Ureter (tissue), 1 donor: Measurements from ENCODE around the gene UBTD2. TPM values are rescaled to one million over a fixed set of nuclear protein-coding genes. Genes with fewer than 3 reads are reported as not detected.
"Not testable (repeated sequence)": the region's sequence is repeated elsewhere in the genome, so short reads cannot be mapped to it uniquely, and the experiment has no call there.

Experiments
- DNase-seq: peaks from one replicate; pipeline ENCODE4 v3.0.0-alpha.2; 2020; ENCODE audit warnings: low spot score
- total RNA-seq: library from RNA; stranded (reverse); gene quantifications from one replicate; pipeline ENCODE4 v1.2.4, GENCODE V29; 2023
- donor health status: DM: yes; HTN: yes; CAD: no.

The UBTD2 gene
- total RNA-seq = 14.6 TPM

DNA sequence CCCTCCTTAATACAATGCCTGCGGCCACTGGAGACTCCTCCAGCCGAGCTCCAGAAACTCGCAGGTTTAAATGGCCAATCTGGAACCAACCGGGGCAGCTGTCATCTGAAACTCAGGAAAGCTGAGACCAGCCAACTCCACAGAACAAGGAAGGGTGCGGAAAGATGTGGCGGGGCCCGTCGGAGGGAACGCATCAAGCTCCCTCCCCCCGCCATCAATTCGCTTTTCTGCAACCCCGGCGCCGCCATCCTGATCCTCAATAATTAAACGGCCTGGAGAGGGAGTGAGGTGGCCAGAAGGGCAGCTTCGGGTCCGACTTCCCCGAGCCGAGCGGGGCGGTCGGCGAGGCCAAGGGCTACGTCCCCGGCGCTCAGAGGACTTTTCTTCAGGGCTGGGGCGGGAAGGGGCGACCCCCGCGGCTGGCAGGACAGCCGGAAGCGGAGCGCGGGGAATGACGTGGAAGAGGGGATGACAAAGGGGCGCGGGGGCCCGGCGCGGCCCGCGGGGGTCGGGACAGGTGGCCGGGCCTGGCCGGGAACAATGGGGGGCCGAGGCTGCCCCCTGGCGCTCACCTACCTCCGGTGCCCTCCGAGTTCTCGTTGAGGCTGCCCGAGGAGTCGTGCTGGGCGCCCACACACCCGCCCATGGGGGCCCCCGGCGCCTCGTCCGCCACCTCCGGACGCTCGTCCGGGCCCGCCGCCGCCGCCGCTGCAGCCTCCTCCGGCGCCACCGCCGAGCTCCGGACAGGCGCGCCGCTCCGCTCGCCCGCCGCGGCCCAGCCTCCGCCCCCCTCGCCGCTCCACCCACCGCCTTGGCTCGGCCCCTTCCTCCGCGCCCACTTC lies at the start of gene UBTD2:
Gene UBTD2, minus strand, starts transcription at position 745 of the 842 bp plus-strand sequence. Its CDS starts 99 bp downstream, at position 646.
- peak; percentile 88 for DNase-seq

DNA sequence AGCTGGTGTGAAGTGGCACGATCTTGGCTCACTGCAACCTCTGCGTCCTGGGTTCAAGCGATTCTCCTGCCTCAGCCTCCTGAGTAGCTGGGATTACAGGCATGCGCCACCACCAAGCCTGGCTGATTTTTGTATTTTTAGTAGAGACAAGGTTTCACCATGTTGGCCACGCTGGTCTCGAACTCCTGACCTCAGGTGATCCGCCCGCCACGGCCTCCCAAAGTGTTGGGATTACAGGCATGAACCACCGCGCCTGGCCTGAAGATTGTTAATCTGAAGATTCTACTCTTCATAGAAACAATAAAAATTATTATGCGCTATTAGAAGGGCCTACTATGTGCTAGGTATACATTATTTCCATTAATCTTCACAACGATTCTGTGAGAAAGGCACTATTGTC lies 43.3 kb upstream of the UBTD2 start:
- not testable (repeated sequence) for DNase-seq

- no peak for DNase-seq
Measured at GRCh38 chr5:172325452-172325851, 41.9 kb upstream of the UBTD2 start.

GRCh38 chr5:172322028-172322965 lies 38.7 kb upstream of the UBTD2 start:
- DNase-seq = no peak

GRCh38 chr5:172321593-172321992 lies 38.0 kb upstream of the UBTD2 start:
- DNase-seq = no peak

DNA sequence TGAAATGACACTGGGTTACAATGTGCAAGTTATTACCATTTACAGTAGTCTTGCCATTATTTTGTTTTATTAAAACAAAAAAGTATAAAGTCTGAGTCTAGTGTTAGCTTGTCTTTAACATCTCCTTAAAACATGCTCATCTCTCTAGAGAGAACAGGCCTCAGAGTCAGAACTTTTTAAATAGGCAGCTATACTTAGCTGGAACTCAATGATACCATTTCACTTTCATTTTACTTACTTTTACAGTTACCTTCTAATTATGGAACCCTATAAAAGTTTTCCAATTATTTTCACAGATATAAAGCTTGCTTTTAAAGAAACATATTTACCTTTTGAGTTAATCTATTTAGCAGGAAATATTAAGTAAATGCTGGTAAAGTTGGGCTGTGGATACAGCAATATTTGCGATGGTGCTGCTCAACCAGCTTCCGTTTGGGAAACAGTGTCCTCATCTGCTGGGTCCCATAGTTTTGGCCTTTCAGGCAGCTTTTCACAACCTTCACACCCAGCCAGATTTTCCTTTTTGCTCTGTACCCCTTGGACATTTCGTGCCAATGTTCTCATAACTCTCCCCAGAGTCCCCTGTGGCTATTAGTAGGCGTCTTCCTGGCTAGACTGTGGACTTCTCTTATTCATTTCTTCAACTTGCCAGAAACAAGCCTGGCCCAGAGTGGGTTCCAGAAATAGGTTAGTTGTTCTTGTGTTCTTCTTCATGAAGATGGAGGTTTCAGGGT lies 36.3 kb upstream of the UBTD2 start:
- DNase-seq = no peak

DNA sequence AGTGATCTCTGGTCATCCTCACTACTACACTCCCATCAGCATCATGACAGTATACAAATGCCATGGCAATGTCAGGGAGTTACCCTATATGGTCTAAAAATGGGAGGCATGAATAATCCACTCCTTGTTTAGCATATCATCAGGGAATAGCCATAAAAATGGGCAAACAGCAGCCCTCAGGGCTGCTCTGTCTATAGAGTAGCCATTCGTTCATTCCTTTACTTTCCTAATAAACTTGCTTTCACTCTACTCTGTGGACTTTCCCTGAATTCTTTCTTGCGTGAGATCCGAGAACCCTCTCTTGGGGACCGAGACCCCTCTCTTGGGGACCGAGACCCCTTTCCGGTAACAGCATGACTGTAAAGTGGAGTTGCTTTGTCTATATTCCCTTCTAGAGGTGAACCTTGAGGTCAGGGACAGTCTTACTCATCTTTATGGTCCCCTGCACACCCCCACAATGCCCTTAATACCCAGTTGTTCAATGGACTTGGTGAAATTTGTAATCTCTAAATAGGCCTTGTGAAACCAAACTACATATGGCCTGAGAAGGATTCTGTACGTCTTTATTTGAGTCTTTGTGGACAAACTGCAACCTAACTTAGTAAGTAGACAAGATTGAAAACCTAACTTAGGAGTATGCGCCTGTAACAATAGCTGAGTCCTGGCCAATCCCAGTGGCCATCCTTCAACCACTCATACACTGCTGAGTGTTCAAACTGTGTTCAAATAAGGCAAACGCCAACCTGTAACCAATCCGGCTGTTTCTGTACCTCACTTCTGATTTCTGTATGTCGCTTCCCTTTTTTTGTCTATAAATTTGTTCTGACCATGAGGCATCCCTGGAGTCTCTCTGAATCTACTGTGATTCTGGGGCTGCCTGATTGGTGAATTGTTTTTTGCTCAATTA lies 32.3 kb upstream of the UBTD2 start:
- DNase-seq = no peak

- DNase-seq = no peak
Measured at GRCh38 chr5:172313915-172314314, 30.4 kb upstream of the UBTD2 start.

GRCh38 chr5:172312286-172312685 lies 28.7 kb upstream of the UBTD2 start:
- no peak for DNase-seq

DNA sequence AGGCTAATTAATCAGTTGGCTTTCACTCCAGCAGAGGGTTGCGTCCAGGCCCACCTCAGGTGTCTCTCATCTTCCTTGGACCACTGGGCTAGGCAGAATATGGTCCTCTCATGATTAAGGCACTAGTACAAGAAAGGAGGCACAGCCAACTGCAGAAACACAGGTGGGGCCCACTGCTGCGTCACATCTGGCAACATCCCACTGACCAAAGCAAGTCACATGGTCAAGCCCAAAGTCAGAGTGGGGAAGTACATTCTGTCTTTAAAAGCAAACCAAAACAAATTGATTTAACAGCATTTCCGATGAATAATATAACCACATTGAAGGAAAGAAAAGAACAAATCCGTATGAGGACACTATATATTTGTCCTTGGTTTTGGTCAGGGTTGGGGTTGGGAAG lies 28.0 kb upstream of the UBTD2 start:
- DNase-seq = no peak

DNA sequence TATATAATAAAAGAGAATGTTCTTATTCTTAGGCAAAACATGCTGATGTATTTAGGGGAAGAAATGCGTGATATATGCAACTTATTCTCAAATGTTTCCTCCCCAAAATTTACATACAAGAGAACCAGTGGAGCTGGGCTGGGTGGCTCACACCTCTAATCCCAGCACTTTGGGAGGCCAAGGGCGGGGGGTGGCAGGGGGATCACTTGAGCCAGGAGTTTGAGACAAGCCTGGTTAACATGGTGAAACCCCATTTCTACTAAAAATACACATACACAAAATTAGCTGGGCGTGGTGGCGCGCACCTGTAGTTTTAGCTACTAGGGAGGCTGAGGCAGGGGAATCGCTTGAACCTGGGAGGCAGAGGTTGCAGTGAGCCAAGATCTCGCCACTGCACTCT lies 27.5 kb upstream of the UBTD2 start:
- no peak for DNase-seq

GRCh38 chr5:172305380-172305779 lies 21.8 kb upstream of the UBTD2 start:
- DNase-seq = no peak

- DNase-seq = no peak
Measured at GRCh38 chr5:172303572-172304335, 20.2 kb upstream of the UBTD2 start.

GRCh38 chr5:172303162-172303561 lies 19.6 kb upstream of the UBTD2 start:
- DNase-seq = no peak

DNA sequence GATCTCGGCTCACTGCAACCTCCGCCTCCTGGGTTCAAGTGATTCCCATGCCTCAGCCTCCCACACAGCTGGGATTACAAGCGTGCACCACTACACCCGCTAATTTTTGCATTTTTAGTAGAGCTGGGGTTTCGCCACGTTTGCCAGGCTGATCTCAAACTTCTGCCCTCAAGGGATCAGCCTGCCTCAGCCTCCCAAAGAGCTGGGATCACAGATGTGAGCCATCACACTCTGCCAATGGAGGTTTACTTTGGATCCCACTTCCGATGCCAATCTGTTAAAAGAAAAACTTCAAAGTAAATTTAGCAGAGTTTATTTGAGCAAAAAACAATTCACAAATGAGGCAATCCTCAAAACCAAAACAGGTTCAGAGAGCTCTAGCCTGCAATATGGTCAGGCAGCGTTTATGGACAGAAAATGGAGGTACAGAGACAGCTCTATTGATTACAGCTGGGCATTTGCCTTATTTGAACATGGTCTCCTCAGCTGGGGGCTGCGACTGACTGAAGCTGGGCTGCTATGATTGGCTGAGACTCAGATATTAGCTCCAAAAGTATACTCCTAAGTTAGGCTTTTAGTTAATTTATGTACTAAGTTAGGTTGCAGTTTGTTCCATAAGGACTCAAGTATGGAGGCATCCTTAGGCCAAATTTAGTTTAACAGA lies 18.6 kb upstream of the UBTD2 start:
- DNase-seq = no peak

- no peak for DNase-seq
Measured at GRCh38 chr5:172299916-172300439, 16.4 kb upstream of the UBTD2 start.

DNA sequence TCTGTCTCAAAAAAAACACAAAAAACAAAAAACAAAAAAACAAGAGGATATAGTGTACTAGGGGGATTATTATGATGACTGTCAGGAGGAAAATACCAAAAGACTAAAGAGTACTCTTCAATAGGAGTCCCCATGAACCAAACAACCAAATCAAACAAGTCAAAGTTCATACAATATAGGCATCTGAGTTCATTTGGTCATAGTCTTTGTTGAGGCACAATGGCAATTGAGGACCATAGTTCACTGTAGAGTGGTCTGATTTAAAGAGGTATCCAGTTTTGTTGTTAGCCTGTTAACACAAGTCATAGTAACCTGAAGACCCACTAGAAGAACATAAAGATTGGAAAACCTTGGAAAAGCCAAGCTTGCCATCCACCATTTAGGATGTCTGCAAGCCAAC lies 11.3 kb upstream of the UBTD2 start:
- DNase-seq = no peak

GRCh38 chr5:172293745-172294342 lies 10.3 kb upstream of the UBTD2 start:
- DNase-seq = no peak
